MV-4-11 (cell line): ENCODE results near the gene IGSF11.
"Not testable (repeated sequence)": the region's sequence is repeated elsewhere in the genome, so short reads cannot be mapped to it uniquely, and the experiment has no call there.

Source experiments
- DNase-seq: peaks from one replicate; lab custom pipeline; 2025; lab: John Stamatoyannopoulos, UW

Gene IGSF11

DNA sequence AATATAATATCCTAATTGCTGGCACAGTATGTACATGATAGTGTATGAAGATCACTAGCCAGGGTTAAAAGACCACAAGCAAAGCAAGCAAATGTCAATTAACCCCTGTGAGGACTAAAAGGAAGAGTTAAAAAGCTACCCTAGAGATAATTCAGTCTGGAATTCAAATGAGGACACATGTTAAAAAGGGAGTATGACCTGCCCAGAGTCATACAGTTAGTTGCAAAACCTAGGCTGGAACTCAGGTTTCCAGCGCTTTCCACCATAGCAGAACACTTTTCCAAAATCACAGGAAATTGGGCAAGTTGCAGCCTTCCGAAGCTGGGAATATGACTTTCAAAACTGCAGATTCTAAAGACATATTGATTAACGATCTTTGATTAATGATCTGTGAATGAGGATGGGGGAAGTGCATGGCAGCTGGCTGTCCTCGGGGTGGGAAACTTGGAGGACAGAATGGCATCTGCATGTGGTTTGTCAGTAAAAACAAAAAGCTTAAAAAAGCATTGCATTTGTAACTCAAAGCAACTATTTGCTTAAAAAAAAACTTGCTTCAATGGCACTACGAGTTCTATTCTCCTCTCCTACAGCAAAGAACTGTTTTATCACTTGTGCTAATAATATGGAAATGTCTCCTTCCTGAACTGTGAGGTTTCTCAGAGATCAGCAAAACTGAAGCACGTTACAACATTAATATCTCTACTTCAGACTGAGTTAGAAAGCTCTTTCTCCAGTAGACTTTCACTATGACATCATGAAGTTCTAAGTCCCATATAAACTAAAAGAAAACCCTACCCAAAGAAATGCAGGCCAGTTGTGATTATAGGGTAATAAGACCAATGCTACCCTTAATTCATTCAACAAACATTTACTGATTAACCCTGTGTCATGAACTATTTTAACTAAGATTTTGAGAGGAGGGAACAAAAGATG lies 46.2 kb downstream of the IGSF11 start:
- no peak for DNase-seq

DNA sequence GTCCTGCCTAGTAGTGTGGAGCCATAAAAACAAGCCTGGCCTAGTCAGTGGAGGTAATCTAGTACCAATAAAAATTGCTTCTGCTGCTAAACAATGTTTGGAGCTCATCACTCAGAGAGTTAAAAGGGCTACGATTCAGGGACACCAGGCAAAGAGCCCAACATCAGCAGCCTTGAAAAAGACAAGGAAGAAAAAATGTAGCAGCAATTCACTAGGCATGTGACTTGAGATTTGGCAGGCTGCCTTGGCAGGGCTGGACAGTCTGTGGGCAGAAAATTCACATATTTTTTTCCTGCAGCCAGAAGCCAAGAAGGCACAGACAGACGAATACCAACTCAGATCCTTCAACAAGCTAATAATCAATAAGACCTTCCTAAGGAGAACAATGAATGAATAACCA lies 47.2 kb downstream of the IGSF11 start:
- DNase-seq, result no peak

DNA sequence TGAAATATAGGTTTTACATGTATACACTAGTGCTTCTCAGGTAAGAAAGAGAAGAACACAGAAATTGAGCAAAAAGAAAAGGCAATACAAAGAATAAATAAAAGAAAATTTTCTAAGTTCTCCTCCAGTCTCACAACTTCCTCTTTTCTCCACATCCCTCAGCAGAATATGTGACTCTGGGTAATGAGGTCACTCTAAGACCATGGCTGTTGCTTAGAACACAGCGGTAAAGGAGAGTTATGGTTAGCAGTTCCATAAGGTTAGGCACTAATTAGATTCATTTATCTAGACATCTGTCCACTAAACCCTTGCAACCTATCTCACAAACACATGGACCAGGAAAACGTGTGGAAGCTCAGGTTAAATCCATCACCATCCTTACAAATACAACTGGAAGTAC lies 47.9 kb downstream of the IGSF11 start:
- DNase-seq, result no peak

GRCh38 chr3:118984699-118985098 lies 49.9 kb downstream of the IGSF11 start:
- no peak for DNase-seq

DNA sequence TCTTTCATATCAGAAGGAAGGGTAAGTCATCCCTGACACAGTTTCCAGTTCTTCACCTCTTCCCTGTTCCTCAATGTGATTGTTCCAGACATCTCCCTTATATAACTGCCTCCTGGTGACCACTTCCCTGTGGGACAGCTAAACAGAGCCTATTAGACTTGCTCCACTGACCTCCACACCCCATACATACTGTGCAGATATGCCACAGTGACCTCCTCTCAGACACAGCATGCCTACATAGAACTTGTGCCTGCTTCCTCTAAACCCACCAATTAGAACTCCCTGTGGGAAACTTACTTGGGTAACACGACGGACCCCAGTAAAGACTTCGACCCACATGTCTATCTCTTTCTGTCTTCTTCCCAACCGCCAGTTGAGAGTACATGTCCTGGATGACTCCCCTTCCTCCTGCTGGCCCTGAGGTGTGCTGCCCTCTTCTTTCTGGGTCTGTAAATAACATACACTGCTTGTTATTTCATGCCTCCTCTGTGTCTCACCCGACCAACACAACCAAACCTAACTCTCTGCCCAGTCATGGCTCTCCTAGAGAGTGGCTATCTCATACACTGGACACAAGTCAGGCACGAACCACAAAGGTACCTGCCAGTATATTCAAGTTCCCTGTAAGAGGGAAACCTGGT lies 53.0 kb downstream of the IGSF11 start:
- DNase-seq, result no peak

DNA sequence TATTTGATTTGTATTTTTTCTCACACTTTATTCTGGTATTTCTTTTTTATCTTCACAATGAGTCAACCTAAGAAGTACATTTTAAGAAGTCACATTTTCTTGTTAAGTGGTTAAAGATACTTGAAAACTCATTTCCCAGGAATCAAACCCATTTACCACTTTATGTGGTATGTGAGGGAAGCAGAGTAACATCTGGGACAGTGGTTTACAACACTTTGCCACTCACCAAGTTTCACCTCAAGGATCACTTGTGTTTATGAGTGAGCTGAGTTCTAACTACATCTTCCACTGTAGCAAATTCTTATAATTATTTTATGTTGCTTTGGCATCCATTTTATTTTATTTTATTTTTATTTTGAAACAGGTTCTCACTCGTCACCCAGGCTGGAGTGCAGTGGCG lies 53.8 kb downstream of the IGSF11 start:
- no peak for DNase-seq

DNA sequence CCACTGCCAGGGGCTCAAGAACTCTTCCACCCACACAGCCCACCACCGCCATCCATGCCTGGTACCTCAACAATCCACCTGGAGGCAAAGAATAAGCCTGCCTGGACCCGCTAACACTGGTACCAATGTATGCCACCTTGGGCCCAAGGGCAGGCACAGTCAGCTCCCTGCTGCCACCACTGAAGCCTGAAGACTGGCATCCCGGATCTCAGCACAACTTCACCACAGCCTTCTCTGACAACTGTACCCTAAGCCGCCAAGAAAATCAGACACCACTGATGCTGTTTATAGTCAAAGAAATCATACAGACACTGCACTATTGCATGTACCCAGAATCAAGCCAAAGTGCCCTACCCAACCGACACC lies 56.3 kb downstream of the IGSF11 start:
- DNase-seq, result no peak

- no peak for DNase-seq
These were observed 56.8 kb downstream of the IGSF11 start for GRCh38 chr3:118977671-118978392.

- DNase-seq, result no peak
These were observed 57.5 kb downstream of the IGSF11 start for GRCh38 chr3:118977118-118977517.

GRCh38 chr3:118975476-118975875 lies 59.2 kb downstream of the IGSF11 start:
- not testable (repeated sequence) for DNase-seq

GRCh38 chr3:118974356-118975097 lies 60.1 kb downstream of the IGSF11 start:
- DNase-seq, result no peak

DNA sequence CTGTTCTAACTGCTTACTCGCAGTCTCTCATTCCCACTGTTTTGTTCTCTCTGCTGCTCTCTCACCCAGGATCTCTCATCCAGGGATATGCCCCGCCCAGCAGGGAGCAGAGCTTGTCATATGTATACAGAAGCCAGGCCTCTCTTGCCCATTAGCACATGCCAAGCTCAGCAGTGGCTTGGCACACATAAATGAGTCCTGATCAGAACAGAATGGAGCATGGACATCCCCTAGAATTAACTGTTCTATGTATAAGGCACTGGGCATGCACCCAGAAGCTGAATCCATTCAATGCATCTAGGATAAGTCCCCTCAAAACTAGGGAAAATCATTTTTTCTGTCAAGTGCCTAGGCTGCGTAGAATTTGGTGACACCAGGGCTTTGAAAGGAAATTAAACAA lies 61.6 kb downstream of the IGSF11 start:
- DNase-seq, result no peak

- no peak for DNase-seq
These were observed 63.8 kb downstream of the IGSF11 start for GRCh38 chr3:118970819-118971218.

DNA sequence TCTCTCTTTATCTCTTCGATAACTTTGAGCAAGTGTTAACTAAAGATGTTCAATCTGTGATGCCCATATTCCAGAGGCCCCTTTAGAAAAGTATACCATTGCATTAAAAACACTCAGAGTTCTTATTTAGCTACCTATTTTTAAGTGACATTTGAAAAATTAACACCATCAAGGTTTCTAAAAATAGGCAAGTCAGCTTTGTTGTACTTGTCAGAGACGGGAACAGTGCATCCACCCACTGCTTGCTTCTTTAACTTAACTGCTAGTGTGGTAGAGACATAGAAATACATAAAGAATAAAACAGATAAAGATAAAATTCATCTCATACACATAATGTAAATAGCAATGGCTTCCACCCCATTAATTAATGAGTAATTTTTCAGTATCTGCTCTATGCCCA lies 66.0 kb downstream of the IGSF11 start:
- no peak for DNase-seq

DNA sequence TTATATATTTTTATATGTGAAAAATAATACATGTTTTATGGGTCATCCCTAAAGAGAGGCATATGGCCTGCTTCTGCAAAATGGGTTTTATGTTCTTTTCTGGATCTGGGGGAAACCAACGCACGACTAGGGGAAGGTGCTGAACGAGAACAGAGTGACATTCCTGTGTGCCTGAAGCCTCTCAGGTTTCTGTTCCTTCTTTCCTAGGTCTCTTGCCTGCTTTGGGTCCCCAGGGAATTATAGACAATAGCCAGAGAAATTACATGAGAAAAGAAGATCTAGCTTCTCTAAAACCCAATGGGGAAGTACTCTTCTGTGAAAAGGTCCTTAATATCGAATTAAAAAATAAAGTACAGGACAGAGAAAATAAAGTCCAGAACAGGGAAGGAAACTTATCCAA lies 66.5 kb downstream of the IGSF11 start:
- no peak for DNase-seq

GRCh38 chr3:118966700-118967099 lies 67.9 kb downstream of the IGSF11 start:
- DNase-seq, result no peak

DNA sequence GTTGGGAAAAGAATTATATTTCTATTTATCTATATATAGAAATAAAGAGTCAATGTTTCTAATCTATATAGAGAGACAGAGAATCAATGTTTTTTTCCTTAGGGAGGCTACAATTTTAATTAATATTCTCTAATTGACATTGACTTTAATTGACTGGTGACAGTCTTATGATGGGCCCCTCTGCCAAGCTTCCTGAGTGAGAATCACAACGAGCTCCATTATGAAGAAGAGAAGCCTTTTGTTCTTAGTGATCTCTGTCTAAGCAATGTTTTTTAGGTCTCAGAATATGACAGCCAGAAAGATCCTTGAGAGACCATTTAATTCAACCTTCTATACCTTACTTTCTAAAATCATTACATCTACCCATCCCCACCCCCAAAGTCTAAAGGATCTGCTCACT lies 70.9 kb downstream of the IGSF11 start:
- DNase-seq, result no peak

DNA sequence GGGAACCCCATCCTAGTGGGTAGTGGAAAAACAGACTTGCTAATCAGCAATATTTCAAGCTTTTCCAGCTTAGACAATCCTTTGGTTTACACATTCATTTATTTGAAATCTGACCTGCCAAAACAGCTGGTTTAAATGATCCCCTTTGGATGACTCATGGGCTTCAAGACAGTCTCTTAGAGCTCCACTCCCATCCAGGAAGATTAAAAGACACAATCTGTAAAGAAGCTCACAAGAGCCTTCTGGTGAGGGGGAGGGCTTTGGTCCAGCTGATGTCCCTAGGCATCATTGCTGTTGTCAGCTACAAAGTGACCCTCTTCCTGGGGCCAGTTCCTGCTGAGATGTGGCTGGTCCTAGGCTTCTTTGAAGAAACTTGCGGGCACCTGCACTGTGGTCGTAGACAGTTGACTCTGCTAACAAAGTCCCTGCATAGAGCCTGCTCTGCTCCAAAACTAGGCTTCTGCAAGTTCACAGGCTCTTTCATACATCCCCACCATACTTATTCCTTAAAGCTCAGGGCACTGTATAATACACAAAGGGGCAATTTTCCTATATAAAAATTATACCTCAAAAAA lies 73.7 kb downstream of the IGSF11 start:
- DNase-seq, result no peak

- no peak for DNase-seq
These were observed 78.6 kb downstream of the IGSF11 start for GRCh38 chr3:118955914-118956556.

- DNase-seq, result no peak
These were observed 83.6 kb downstream of the IGSF11 start for GRCh38 chr3:118951089-118951488.

- DNase-seq, result no peak
These were observed 85.4 kb downstream of the IGSF11 start for GRCh38 chr3:118949113-118949760.
